Liver (tissue), 9 donors: Measurements from ENCODE around the gene NR4A3. TPM values are rescaled to one million over a fixed set of nuclear protein-coding genes. Genes with fewer than 3 reads are reported as not detected.

Source experiments
- DNase-seq: peaks from one replicate; pipeline ENCODE4 v3.0.0-alpha.2; 2017; ENCODE audit warnings: low spot score
- H3K27ac ChIP-seq, 2 donors: one replicate each; pipeline ENCODE4 v1.7.0; 2013; ENCODE audit warnings: inconsistent platforms in 2 of 2, low read length in 2 of 2, control low read depth in 1 of 2, low read depth in 1 of 2, mild to moderate bottlenecking in 1 of 2
- H3K27me3 ChIP-seq, 4 donors: one replicate each; pipeline versions ENCODE4 v1.6.1 to v1.7.0; 2013; ENCODE audit warnings: low read length in 3 of 4, inconsistent platforms in 1 of 4, mild to moderate bottlenecking in 1 of 4, moderate library complexity in 1 of 4; ENCODE audit not compliant: control insufficient read depth in 4 of 4, insufficient read depth in 4 of 4
- H3K36me3 ChIP-seq, 4 donors: one replicate each; pipeline versions ENCODE4 v1.6.1 to v1.7.0; 2013; ENCODE audit warnings: low read length in 3 of 4, mild to moderate bottlenecking in 3 of 4, low read depth in 1 of 4, moderate library complexity in 1 of 4; ENCODE audit not compliant: control insufficient read depth in 4 of 4, insufficient read depth in 3 of 4
- H3K4me1 ChIP-seq, 4 donors: one replicate each; pipeline versions ENCODE4 v1.6.1 to v1.7.0; 2013; ENCODE audit warnings: low read length in 3 of 4, mild to moderate bottlenecking in 3 of 4, moderate library complexity in 1 of 4; ENCODE audit not compliant: control insufficient read depth in 4 of 4, insufficient read depth in 4 of 4
- H3K4me3 ChIP-seq, 3 donors: one replicate each; pipeline versions ENCODE4 v1.6.1 to v1.7.0; 2013; ENCODE audit warnings: low read length in 3 of 3, control low read depth in 1 of 3, low read depth in 1 of 3, mild to moderate bottlenecking in 1 of 3
- H3K9ac ChIP-seq, 2 donors: one replicate each; pipeline ENCODE4 v1.7.0; 2013; ENCODE audit warnings: low read length in 2 of 2, mild to moderate bottlenecking in 2 of 2, moderate library complexity in 2 of 2, control low read depth in 1 of 2, low read depth in 1 of 2
- H3K9me3 ChIP-seq, 4 donors: one replicate each; pipeline versions ENCODE4 v1.6.1 to v1.7.0; 2013; ENCODE audit warnings: low read length in 3 of 4; ENCODE audit not compliant: control insufficient read depth in 4 of 4
- ATF3 ChIP-seq: IDR thresholded peaks from 2 replicates; pipeline ENCODE4 v1.6.1; 2016; ENCODE audit warnings: antibody characterized with exemption
- EGR1 ChIP-seq, 2 donors: IDR thresholded peaks; 2 replicates each; pipeline ENCODE4 v1.6.1; 2016 to 2018; ENCODE audit warnings: antibody characterized with exemption in 2 of 2, low read depth in 2 of 2
- FOXA1 ChIP-seq: IDR thresholded peaks from 2 replicates; pipeline ENCODE4 v1.6.1; 2016; ENCODE audit warnings: antibody characterized with exemption
- FOXA2 ChIP-seq: IDR thresholded peaks from 2 replicates; pipeline ENCODE4 v1.6.1; 2016; ENCODE audit warnings: antibody characterized with exemption
- GABPA ChIP-seq, 2 donors: IDR thresholded peaks in 1 of 2; conservative IDR thresholded peaks in 1 of 2; 2 replicates each; pipeline ENCODE4 v1.6.1; 2016; ENCODE audit warnings: antibody characterized with exemption in 2 of 2, mild to moderate bottlenecking in 1 of 2, moderate library complexity in 1 of 2
- HNF4A ChIP-seq, 2 donors: conservative IDR thresholded peaks; 2 replicates each; pipeline ENCODE4 v1.6.1; 2016; ENCODE audit warnings: antibody characterized with exemption in 2 of 2, mild to moderate bottlenecking in 2 of 2
- HNF4G ChIP-seq: IDR thresholded peaks from 2 replicates; pipeline ENCODE4 v1.6.1; 2016; ENCODE audit warnings: antibody characterized with exemption
- JUND ChIP-seq, 2 donors: IDR thresholded peaks; 2 replicates each; pipeline ENCODE4 v1.6.1; 2016; ENCODE audit warnings: antibody characterized with exemption in 2 of 2
- MAX ChIP-seq: IDR thresholded peaks from 2 replicates; pipeline ENCODE4 v1.6.1; 2016; ENCODE audit warnings: antibody characterized with exemption
- NR2F2 ChIP-seq: IDR thresholded peaks from 2 replicates; pipeline ENCODE4 v1.6.1; 2016; ENCODE audit warnings: antibody characterized with exemption
- RAD21 ChIP-seq, 2 donors: IDR thresholded peaks; 2 replicates each; pipeline ENCODE4 v1.6.1; 2016; ENCODE audit warnings: antibody characterized with exemption in 2 of 2, mild to moderate bottlenecking in 2 of 2
- REST ChIP-seq: IDR thresholded peaks from 2 replicates; pipeline ENCODE4 v1.6.1; 2016; ENCODE audit warnings: antibody characterized with exemption, mild to moderate bottlenecking
- RXRA ChIP-seq, 2 donors: IDR thresholded peaks; 2 replicates each; pipeline ENCODE4 v1.6.1; 2017 to 2018; ENCODE audit warnings: antibody characterized with exemption in 2 of 2, mild to moderate bottlenecking in 1 of 2
- SP1 ChIP-seq: IDR thresholded peaks from 2 replicates; pipeline ENCODE4 v1.6.1; 2018; ENCODE audit warnings: antibody characterized with exemption, mild to moderate bottlenecking
- TAF1 ChIP-seq: conservative IDR thresholded peaks from 2 replicates; pipeline ENCODE4 v1.6.1; 2016; ENCODE audit warnings: antibody characterized with exemption, mild to moderate bottlenecking
- YY1 ChIP-seq: IDR thresholded peaks from 2 replicates; pipeline ENCODE4 v1.6.1; 2016; ENCODE audit warnings: antibody characterized with exemption, mild to moderate bottlenecking
- ZBTB33 ChIP-seq: IDR thresholded peaks from 2 replicates; pipeline ENCODE4 v1.6.1; 2016; ENCODE audit warnings: antibody characterized with exemption
- WGBS: extraction: QIAGEN DNeasy Blood & Tissue Kit; methylation state at CpG from one replicate; pipeline ENCODE4 v1.1.7; 2013; 5-methylcytosine and 5-hydroxymethylcytosine counted together
- polyA plus RNA-seq, 2 donors: library from polyadenylated mRNA; stranded (reverse) in 1 of 2; unstranded in 1 of 2; fragments of 200-250 nt in 1 of 2; fragments of >200 nt in 1 of 2; fragmentation: Nextera tagmentation in 1 of 2; extraction: Ambion mirVana in 1 of 2; gene quantifications; one replicate each; pipeline versions ENCODE4 v1.2.1 to v1.2.3, GENCODE V29; 2013 to 2015
- total RNA-seq, 2 donors: library from RNA; depleted of rRNA; stranded (reverse); fragments of >200 nt; gene quantifications; one replicate each; pipeline ENCODE4 v1.2.3, GENCODE V29; 2014
- donor health status: healthy.
- donor health status: healthy.
- donor health status: healthy.
- donor health status: healthy.
- donor health status: healthy.

Gene NR4A3
- total and polyA plus RNA-seq, 4 donors, result 0.02 to 0.14 (median 0.09) TPM

GRCh38 chr9:99868845-99869244 lies 47.2 kb downstream of the NR4A3 start:
- no peaks in the 10 kb centered on the region for H3K36me3 ChIP-seq
- no peak overlapping the region for H3K4me3 ChIP-seq
- no peaks in the 10 kb centered on the region for H3K27me3 ChIP-seq
- H3K9me3 ChIP-seq, result no peaks in the 10 kb centered on the region
- DNase-seq, result no peak
- 96% methylated on average over 2 of the region's 2 CpGs for whole genome bisulfite sequencing
- no peaks in the 10 kb centered on the region for H3K4me1 ChIP-seq
- no peak overlapping the region for H3K9ac ChIP-seq
- H3K27ac ChIP-seq, result no peak overlapping the region
- TF ChIP-seq FOXA1 (no peak), SP1 (no peak), EGR1 (IDR thresholded peaks at IDR 0.05; ENCODE audit: low read depth in 2 of 2) (no peak), GABPA (IDR thresholded peaks at IDR 0.05 in 1 of 2, conservative IDR thresholded peaks at IDR 0.05 in 1 of 2) (no peak), NR2F2 (no peak)

- no peak for DNase-seq
- Histone ChIP-seq H3K9me3 (no peaks in the 10 kb centered on the region), H3K4me3 (no peak overlapping the region), H3K36me3 (no peaks in the 10 kb centered on the region), H3K4me1 (no peaks in the 10 kb centered on the region), H3K9ac (no peak overlapping the region), H3K27me3 (no peaks in the 10 kb centered on the region), H3K27ac (no peak overlapping the region)
- TF ChIP-seq REST (no peak), HNF4A (conservative IDR thresholded peaks at IDR 0.05) (no peak), RAD21 (IDR thresholded peaks at IDR 0.05) (no peak), EGR1 (IDR thresholded peaks at IDR 0.05; ENCODE audit: low read depth in 2 of 2) (no peak)
- 94% methylated on average over 5 of the region's 5 CpGs for WGBS
Measured at GRCh38 chr9:99870126-99870525, 48.4 kb downstream of the NR4A3 start.

GRCh38 chr9:99873531-99873930 lies 51.8 kb downstream of the NR4A3 start:
- no peaks in the 10 kb centered on the region for H3K9me3 ChIP-seq
- H3K4me1 ChIP-seq, result no peaks in the 10 kb centered on the region
- no peak overlapping the region for H3K4me3 ChIP-seq
- H3K36me3 ChIP-seq, result no peaks in the 10 kb centered on the region
- H3K27me3 ChIP-seq, result no peaks in the 10 kb centered on the region
- WGBS, result 93% methylated on average over 3 of the region's 3 CpGs
- no peak overlapping the region for H3K27ac ChIP-seq
- H3K9ac ChIP-seq, result no peak overlapping the region
- no peak for DNase-seq
- TF ChIP-seq RAD21 (IDR thresholded peaks at IDR 0.05) (no peak), EGR1 (IDR thresholded peaks at IDR 0.05; ENCODE audit: low read depth in 2 of 2) (no peak), TAF1 (no peak), FOXA2 (no peak), ATF3 (no peak), FOXA1 (no peak), HNF4G (no peak), NR2F2 (no peak), HNF4A (conservative IDR thresholded peaks at IDR 0.05) (no peak), JUND (IDR thresholded peaks at IDR 0.05) (no peak), ZBTB33 (no peak), YY1 (no peak), REST (no peak), MAX (no peak), RXRA (IDR thresholded peaks at IDR 0.05) (no peak), GABPA (IDR thresholded peaks at IDR 0.05 in 1 of 2, conservative IDR thresholded peaks at IDR 0.05 in 1 of 2) (no peak)
